NCI-H2081 treated with DMSO at 0.1 percent for 48 hours (cell line): ENCODE data around the gene FNDC3B.

Experiments
- DNase-seq: peaks from one replicate; lab custom pipeline; 2025; lab: John Stamatoyannopoulos, UW

FNDC3B gene

GRCh38 chr3:172171396-172172075 lies 132.2 kb downstream of the FNDC3B start:
- no peak for DNase-seq

- DNase-seq: no peak
Measured at GRCh38 chr3:172173316-172174254, 134.2 kb downstream of the FNDC3B start.

GRCh38 chr3:172174513-172175253 lies 135.3 kb downstream of the FNDC3B start:
- DNase-seq: no peak

GRCh38 chr3:172175254-172175599 lies 135.8 kb downstream of the FNDC3B start:
- no peak for DNase-seq

- DNase-seq: no peak
Measured at GRCh38 chr3:172176061-172176770, 136.8 kb downstream of the FNDC3B start.

GRCh38 chr3:172177046-172177445 lies 137.7 kb downstream of the FNDC3B start:
- no peak for DNase-seq

- no peak for DNase-seq
Measured at GRCh38 chr3:172177803-172178316, 138.5 kb downstream of the FNDC3B start.

- no peak for DNase-seq
Measured at GRCh38 chr3:172179680-172180399, 140.5 kb downstream of the FNDC3B start.

GRCh38 chr3:172180473-172180872 lies 141.1 kb downstream of the FNDC3B start:
- DNase-seq: no peak

- DNase-seq: no peak
Measured at GRCh38 chr3:172181932-172182586, 142.7 kb downstream of the FNDC3B start.

GRCh38 chr3:172182797-172183196 lies 143.4 kb downstream of the FNDC3B start:
- no peak for DNase-seq

- no peak for DNase-seq
Measured at GRCh38 chr3:172184106-172184822, 144.9 kb downstream of the FNDC3B start.

- no peak for DNase-seq
Measured at GRCh38 chr3:172185907-172186306, 146.5 kb downstream of the FNDC3B start.

- DNase-seq: no peak
Measured at GRCh38 chr3:172186607-172187006, 147.2 kb downstream of the FNDC3B start.

- DNase-seq: no peak
Measured at GRCh38 chr3:172187511-172187910, 148.1 kb downstream of the FNDC3B start.

GRCh38 chr3:172188511-172188910 lies 149.1 kb downstream of the FNDC3B start:
- DNase-seq: no peak

GRCh38 chr3:172189213-172189612 lies 149.8 kb downstream of the FNDC3B start:
- no peak for DNase-seq

- no peak for DNase-seq
Measured at GRCh38 chr3:172189987-172190603, 150.7 kb downstream of the FNDC3B start.

GRCh38 chr3:172190980-172191379 lies 151.6 kb downstream of the FNDC3B start:
- DNase-seq: no peak
